IMR-90 (cell line): Measurements from ENCODE around the gene DYNLT4.

Experiments
- BHLHE40 ChIP-seq: fragments of 150-350 bp; IDR thresholded peaks from 2 replicates; pipeline ENCODE4 v1.6.1; 2016; ENCODE audit warnings: mild to moderate bottlenecking, low read depth, low read length
- CEBPB ChIP-seq: IDR thresholded peaks from 2 replicates; pipeline ENCODE4 v1.6.1; 2012; ENCODE audit warnings: low read depth, low read length, improper control_type of control experiment
- CHD1 ChIP-seq: IDR thresholded peaks from 2 replicates; pipeline ENCODE4 v1.6.1; 2012; ENCODE audit warnings: low read depth, low read length, improper control_type of control experiment
- CTCF ChIP-seq: conservative IDR thresholded peaks from 2 replicates; pipeline ENCODE4 v1.5.1; 2012; ENCODE audit warnings: mild to moderate bottlenecking, low read depth, low read length, improper control_type of control experiment
- ELK1 ChIP-seq: fragments of 150-350 bp; IDR thresholded peaks from 2 replicates; pipeline ENCODE4 v1.6.1; 2016; ENCODE audit warnings: low read depth, mild to moderate bottlenecking, low read length, moderate library complexity, borderline replicate concordance
- MAFK ChIP-seq: IDR thresholded peaks from 2 replicates; pipeline ENCODE4 v1.6.1; 2012; ENCODE audit warnings: low read depth, low read length, improper control_type of control experiment
- MAZ ChIP-seq: IDR thresholded peaks from 2 replicates; pipeline ENCODE4 v1.6.1; 2012; ENCODE audit warnings: low read depth, mild to moderate bottlenecking, low read length, improper control_type of control experiment, moderate library complexity, borderline replicate concordance
- MXI1 ChIP-seq: IDR thresholded peaks from 2 replicates; pipeline ENCODE4 v1.6.1; 2012; ENCODE audit warnings: low read depth, mild to moderate bottlenecking, low read length, moderate library complexity, borderline replicate concordance
- NFE2L2 ChIP-seq: fragments of 150-350 bp; IDR thresholded peaks from 2 replicates; pipeline ENCODE4 v1.6.1; 2016; ENCODE audit warnings: low read depth, mild to moderate bottlenecking, low read length
- POLR2A ChIP-seq: IDR thresholded peaks from 2 replicates; pipeline ENCODE4 v1.6.1; 2012; ENCODE audit warnings: mild to moderate bottlenecking, low read depth, low read length
- RAD21 ChIP-seq: IDR thresholded peaks from 2 replicates; pipeline ENCODE4 v1.6.1; 2012; ENCODE audit warnings: low read length, improper control_type of control experiment
- SMC3 ChIP-seq: fragments of 150-350 bp; IDR thresholded peaks from 2 replicates; pipeline ENCODE4 v1.6.1; 2016; ENCODE audit warnings: low read depth, mild to moderate bottlenecking, antibody characterized with exemption, low read length, moderate library complexity
- USF2 ChIP-seq: fragments of 150-350 bp; IDR thresholded peaks from 2 replicates; pipeline ENCODE4 v1.6.1; 2017; ENCODE audit warnings: mild to moderate bottlenecking, antibody characterized with exemption, low read length, low read depth

- TF ChIP-seq ELK1 (no peak), CTCF (no peak), BHLHE40 (no peak), RAD21 (no peak), POLR2A (no peak), SMC3 (no peak), CHD1 (no peak), MXI1 (no peak), CEBPB (no peak), MAZ (no peak), MAFK (no peak), USF2 (no peak), NFE2L2 (no peak)
These were observed 25.0 kb upstream of the DYNLT4 start for GRCh38 chr1:44832056-44832705.
